ENCODE results near the gene NHERF2. TPM values are rescaled to one million over a fixed set of nuclear protein-coding genes. Genes with fewer than 3 reads are reported as not detected.
A peak's percentile ranks its signal among the peaks of the same experiment; 100 is the strongest.

The NHERF2 gene
- total RNA-seq, 1 donor from 2014 or later = 78.8 TPM

- no peaks in the 10 kb centered on the region for H3K9me3 Mint-ChIP-seq (ENCODE audit: unreplicated experiment)
- peaks cover 15% of the 10 kb centered on the region for H3K27me3 Mint-ChIP-seq (ENCODE audit: unreplicated experiment)
- peaks cover 14% of the 10 kb centered on the region for H3K4me1 Mint-ChIP-seq (ENCODE audit: unreplicated experiment)
- no peak for DNase-seq (ENCODE audit: low spot score)
- H3K27ac Mint-ChIP-seq (ENCODE audit: unreplicated experiment) = no peak overlapping the region
- peak overlapping the region; percentile 92 for H3K4me3 Mint-ChIP-seq (ENCODE audit: unreplicated experiment)
- TF ChIP-seq CTCF (IDR thresholded peaks at IDR 0.05; ENCODE audit: unreplicated experiment) = no peak
- no peaks in the 10 kb centered on the region for H3K36me3 Mint-ChIP-seq (ENCODE audit: low read depth, unreplicated experiment)
Observed at GRCh38 chr16:2027024-2028010, 615 bp downstream of the NHERF2 start.

DNA sequence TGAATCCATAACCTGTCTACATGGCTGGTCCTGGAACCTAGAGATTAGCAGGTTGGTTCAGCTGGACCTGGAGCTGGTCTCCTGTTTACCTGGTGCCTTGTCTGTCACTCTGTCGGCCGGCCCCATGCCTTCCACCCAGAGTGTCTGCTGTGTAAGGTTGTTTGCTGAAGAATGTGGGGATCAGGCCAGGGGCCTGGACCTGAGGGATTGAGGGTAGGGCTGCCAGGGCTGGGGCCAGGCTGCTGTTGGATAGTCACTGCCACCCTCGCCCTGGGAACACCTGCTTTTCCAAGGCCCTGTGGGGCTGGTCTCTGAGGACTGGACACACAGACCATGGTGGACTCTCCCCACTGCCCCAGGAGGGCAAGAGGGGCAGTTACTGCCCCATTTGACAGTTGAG lies 1.4 kb downstream of the NHERF2 start:
- Mint-ChIP-seq H3K4me1 (ENCODE audit: unreplicated experiment) (peaks cover 17% of the 10 kb centered on the region), H3K4me3 (ENCODE audit: unreplicated experiment) (no peak overlapping the region), H3K9me3 (ENCODE audit: unreplicated experiment) (no peaks in the 10 kb centered on the region), H3K36me3 (ENCODE audit: low read depth, unreplicated experiment) (no peaks in the 10 kb centered on the region), H3K27ac (ENCODE audit: unreplicated experiment) (no peak overlapping the region), H3K27me3 (ENCODE audit: unreplicated experiment) (peaks cover 15% of the 10 kb centered on the region)
- DNase-seq (ENCODE audit: low spot score) = no peak
- TF ChIP-seq CTCF (IDR thresholded peaks at IDR 0.05; ENCODE audit: unreplicated experiment) = no peak

DNA sequence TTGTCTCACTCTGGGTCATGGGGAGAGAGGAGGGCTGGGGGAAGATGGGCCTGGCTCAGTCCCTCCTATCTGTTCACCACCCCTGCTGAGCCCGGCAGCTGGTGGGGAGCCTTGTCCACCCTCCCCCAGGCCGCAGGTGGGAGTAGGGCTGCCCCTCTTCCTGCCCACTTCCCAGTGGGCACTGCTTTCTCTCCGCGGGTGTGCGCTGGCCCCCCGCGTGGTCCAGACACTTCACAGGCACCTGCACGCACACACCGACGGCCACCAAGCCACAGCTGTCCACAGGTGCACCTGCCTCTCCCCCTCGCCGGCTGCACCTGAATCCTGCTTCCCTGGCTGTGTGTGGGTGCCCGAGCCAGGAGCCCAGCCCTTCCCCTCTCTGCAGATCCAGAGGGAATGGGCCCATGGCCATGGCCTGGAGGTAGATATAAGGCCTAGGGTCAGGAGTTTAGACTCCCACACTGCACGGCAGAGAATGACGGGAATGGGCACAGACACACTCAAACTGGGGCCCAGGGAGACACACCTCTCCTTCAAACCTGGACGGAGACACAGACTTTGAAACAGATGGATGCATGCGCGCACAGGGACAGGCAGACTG lies 2.0 kb downstream of the NHERF2 start:
- DNase-seq (ENCODE audit: low spot score) = no peak
- Mint-ChIP-seq H3K4me1 (ENCODE audit: unreplicated experiment) (peaks cover 17% of the 10 kb centered on the region), H3K27me3 (ENCODE audit: unreplicated experiment) (peaks cover 13% of the 10 kb centered on the region), H3K27ac (ENCODE audit: unreplicated experiment) (no peak overlapping the region), H3K4me3 (ENCODE audit: unreplicated experiment) (no peak overlapping the region), H3K36me3 (ENCODE audit: low read depth, unreplicated experiment) (no peaks in the 10 kb centered on the region), H3K9me3 (ENCODE audit: unreplicated experiment) (no peaks in the 10 kb centered on the region)
- no peak for TF ChIP-seq CTCF (IDR thresholded peaks at IDR 0.05; ENCODE audit: unreplicated experiment)

GRCh38 chr16:2029350-2029749 lies 2.6 kb downstream of the NHERF2 start:
- no peak for DNase-seq (ENCODE audit: low spot score)
- H3K4me1 Mint-ChIP-seq (ENCODE audit: unreplicated experiment) = peaks cover 13% of the 10 kb centered on the region
- peaks cover 11% of the 10 kb centered on the region for H3K27me3 Mint-ChIP-seq (ENCODE audit: unreplicated experiment)
- no peak overlapping the region for H3K27ac Mint-ChIP-seq (ENCODE audit: unreplicated experiment)
- no peaks in the 10 kb centered on the region for H3K36me3 Mint-ChIP-seq (ENCODE audit: low read depth, unreplicated experiment)
- TF ChIP-seq CTCF (IDR thresholded peaks at IDR 0.05; ENCODE audit: unreplicated experiment) = no peak
- no peak overlapping the region for H3K4me3 Mint-ChIP-seq (ENCODE audit: unreplicated experiment)
- no peaks in the 10 kb centered on the region for H3K9me3 Mint-ChIP-seq (ENCODE audit: unreplicated experiment)

DNA sequence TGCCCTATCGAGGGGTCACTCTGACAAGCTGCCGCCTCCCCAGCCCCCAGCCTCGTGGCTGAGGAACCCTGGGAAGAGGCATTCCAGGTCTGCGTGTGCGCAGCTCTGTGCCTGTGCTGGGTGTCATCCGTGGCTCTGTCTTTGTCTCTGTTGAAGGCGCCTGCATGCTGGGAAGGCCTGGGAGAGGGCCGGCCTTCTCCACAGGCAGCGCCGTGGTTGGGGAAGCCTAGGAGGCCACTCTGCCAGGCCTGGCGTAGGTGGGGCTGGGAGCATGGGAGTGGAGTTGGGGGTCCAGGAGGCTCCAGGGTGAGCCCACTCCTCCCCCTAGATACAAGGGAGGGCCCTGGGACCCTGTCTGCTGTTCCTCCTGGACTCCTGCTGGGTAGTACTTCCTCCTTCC lies 3.3 kb downstream of the NHERF2 start:
- Mint-ChIP-seq H3K4me3 (ENCODE audit: unreplicated experiment) (no peak overlapping the region), H3K27me3 (ENCODE audit: unreplicated experiment) (peaks cover 11% of the 10 kb centered on the region), H3K36me3 (ENCODE audit: low read depth, unreplicated experiment) (no peaks in the 10 kb centered on the region), H3K27ac (ENCODE audit: unreplicated experiment) (no peak overlapping the region), H3K4me1 (ENCODE audit: unreplicated experiment) (peaks cover 13% of the 10 kb centered on the region), H3K9me3 (ENCODE audit: unreplicated experiment) (no peaks in the 10 kb centered on the region)
- TF ChIP-seq CTCF (IDR thresholded peaks at IDR 0.05; ENCODE audit: unreplicated experiment) = no peak
- no peak for DNase-seq (ENCODE audit: low spot score)
